Progenitor cell of endocrine pancreas (in vitro differentiated cells): ENCODE results near the gene UBR4. TPM values are rescaled to one million over a fixed set of nuclear protein-coding genes. Genes with fewer than 3 reads are reported as not detected.

Source experiments
- DNase-seq: peaks from one replicate; pipeline ENCODE4 v3.0.0; 2021; ENCODE audit warnings: low spot score; ENCODE audit not compliant: unreplicated experiment
- H3K27ac Mint-ChIP-seq: 2 replicates; pipeline ENCODE4 v1.8.0; 2021; ENCODE audit warnings: mild to moderate bottlenecking, moderate library complexity, mixed read lengths
- H3K27me3 Mint-ChIP-seq: 2 replicates; pipeline ENCODE4 v1.8.0; 2021; ENCODE audit warnings: mixed read lengths
- H3K36me3 Mint-ChIP-seq: 2 replicates; pipeline ENCODE4 v1.8.0; 2022; ENCODE audit warnings: mixed read lengths; ENCODE audit not compliant: insufficient read depth
- H3K4me1 Mint-ChIP-seq: 2 replicates; pipeline ENCODE4 v1.8.0; 2021; ENCODE audit warnings: low read depth, mixed read lengths
- H3K4me3 Mint-ChIP-seq: 2 replicates; pipeline ENCODE4 v1.8.0; 2021; ENCODE audit warnings: low read depth, mild to moderate bottlenecking, moderate library complexity, mixed read lengths
- H3K9me3 Mint-ChIP-seq: 2 replicates; pipeline ENCODE4 v1.8.0; 2021; ENCODE audit warnings: low read depth, mixed read lengths
- total RNA-seq: library from RNA; stranded (reverse); gene quantifications from 2 replicates; pipeline ENCODE4 v1.2.1, GENCODE V29; 2021
- TF ChIP-seq, protein P1 (sequence below): fragments of 200-600 bp; sonication (generic); IDR thresholded peaks from one replicate; pipeline ENCODE4 v1.5.0; 2021; ENCODE audit warnings: antibody characterized with exemption, mild to moderate bottlenecking; ENCODE audit not compliant: unreplicated experiment

The UBR4 gene
- total RNA-seq, 1 donor from 2014 or later = 155 TPM

DNA sequence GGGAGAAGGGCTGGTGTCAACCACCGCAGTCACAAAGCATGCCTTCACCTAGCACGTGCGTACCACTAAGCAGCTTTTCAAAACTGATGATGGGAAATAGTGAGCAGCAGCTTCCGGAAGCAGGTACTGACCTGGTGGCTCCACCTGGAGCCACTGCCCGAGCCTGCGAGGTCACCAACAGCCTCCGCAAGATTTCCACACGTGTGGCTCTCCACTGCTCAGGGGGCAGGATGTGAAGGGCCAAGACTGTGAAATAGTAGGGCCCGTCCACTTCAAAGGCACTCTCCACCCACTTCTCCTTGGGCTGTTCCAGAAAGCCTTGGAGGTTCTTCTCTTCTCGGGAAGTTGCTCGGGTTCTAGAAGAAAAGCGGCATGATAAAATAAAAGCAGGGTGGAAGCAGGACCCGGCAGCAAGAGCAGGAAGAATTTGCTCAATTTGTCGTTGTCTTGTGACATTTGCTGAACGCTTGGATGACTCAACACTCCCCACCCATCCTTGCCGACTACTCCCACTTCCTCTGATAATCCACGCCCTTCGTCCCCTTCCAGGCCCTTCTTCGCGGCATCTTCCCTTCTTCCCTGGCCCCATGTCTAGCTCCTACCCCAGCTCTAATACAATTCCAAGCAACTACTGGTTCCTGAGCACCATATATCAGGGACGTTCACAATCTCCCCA lies 128.7 kb downstream of the UBR4 start:
- Mint-ChIP-seq H3K36me3 (peaks cover 33% of the 10 kb centered on the region), H3K4me3 (no peak overlapping the region), H3K27ac (no peak overlapping the region), H3K9me3 (no peaks in the 10 kb centered on the region), H3K4me1 (peaks cover 4% of the 10 kb centered on the region), H3K27me3 (no peaks in the 10 kb centered on the region)
- TF ChIP-seq, protein P1, sequence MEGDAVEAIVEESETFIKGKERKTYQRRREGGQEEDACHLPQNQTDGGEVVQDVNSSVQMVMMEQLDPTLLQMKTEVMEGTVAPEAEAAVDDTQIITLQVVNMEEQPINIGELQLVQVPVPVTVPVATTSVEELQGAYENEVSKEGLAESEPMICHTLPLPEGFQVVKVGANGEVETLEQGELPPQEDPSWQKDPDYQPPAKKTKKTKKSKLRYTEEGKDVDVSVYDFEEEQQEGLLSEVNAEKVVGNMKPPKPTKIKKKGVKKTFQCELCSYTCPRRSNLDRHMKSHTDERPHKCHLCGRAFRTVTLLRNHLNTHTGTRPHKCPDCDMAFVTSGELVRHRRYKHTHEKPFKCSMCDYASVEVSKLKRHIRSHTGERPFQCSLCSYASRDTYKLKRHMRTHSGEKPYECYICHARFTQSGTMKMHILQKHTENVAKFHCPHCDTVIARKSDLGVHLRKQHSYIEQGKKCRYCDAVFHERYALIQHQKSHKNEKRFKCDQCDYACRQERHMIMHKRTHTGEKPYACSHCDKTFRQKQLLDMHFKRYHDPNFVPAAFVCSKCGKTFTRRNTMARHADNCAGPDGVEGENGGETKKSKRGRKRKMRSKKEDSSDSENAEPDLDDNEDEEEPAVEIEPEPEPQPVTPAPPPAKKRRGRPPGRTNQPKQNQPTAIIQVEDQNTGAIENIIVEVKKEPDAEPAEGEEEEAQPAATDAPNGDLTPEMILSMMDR = no peak
- DNase-seq = no peak

DNA sequence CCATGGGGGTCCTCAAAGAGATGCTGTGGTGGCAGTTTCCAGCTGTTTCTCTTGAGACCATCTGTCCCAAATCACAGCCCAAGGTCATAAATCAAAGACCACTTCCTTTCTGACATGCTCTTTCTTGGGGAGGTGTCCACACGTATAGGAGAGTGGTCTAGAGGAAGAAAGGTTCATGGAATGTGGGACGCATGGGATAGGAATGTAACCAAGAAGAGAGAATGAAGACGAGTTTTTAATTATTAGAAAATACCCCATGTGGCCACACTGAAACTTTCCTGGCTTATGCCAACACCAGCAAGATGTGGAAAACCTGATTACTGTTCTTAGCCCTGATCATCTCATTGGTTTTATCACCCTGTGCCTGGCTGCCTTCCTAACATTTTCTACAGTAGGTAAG lies 129.3 kb downstream of the UBR4 start:
- peaks cover 38% of the 10 kb centered on the region for H3K36me3 Mint-ChIP-seq
- no peaks in the 10 kb centered on the region for H3K27me3 Mint-ChIP-seq
- peaks cover 4% of the 10 kb centered on the region for H3K4me1 Mint-ChIP-seq
- peak overlapping the region; percentile 11 for H3K27ac Mint-ChIP-seq
- no peak for DNase-seq
- no peaks in the 10 kb centered on the region for H3K9me3 Mint-ChIP-seq
- H3K4me3 Mint-ChIP-seq = no peak overlapping the region
- TF ChIP-seq, protein P1 = no peak

DNA sequence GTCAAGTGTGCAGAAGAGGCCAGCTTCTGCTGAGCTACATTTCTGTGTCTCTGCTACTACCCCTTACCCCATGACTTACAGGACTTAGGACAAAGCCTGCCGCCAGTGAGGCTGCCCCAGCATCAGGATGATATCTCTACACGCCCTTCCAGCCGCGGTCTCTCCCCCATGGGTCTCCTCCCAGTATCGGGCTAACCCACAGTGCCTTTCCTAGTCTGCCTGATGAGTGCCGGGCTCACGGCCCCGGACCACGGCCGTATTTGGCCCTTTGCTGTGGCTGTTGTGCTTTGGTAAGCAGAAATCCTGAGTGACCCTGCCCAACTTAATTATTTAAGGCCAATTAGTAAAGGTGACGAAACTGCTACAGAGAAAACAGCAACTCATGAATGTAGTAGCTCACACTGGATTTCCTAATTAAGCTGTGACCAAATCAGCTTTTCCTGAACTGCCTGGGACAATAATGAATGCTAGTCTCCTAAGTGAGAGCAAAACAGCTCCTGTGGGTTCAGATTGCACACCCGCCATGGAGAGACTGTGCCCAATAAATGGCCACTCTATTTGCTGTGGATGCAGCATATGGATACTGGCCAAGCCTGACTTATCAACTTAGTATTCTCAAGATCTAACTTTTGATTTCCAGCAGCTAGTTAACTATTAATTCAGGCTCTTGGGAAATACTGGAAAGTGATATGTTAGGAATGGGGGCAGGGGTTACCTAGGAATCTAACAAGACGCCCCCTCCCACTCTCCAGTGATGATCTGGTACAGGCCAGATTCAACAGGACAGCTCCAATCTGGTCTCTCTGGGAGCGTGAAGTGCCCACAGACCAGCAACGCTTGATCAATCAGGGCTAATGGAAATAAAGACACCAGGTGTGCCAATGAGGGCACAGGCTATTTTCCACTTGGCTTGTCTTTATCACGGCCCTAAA lies 130.3 kb downstream of the UBR4 start:
- TF ChIP-seq, protein P1 = no peak
- Mint-ChIP-seq H3K27me3 (no peaks in the 10 kb centered on the region), H3K36me3 (peaks cover 39% of the 10 kb centered on the region), H3K9me3 (no peaks in the 10 kb centered on the region), H3K4me3 (no peak overlapping the region), H3K4me1 (peaks cover 4% of the 10 kb centered on the region), H3K27ac (peak overlapping the region; percentile 87)
- no peak for DNase-seq

DNA sequence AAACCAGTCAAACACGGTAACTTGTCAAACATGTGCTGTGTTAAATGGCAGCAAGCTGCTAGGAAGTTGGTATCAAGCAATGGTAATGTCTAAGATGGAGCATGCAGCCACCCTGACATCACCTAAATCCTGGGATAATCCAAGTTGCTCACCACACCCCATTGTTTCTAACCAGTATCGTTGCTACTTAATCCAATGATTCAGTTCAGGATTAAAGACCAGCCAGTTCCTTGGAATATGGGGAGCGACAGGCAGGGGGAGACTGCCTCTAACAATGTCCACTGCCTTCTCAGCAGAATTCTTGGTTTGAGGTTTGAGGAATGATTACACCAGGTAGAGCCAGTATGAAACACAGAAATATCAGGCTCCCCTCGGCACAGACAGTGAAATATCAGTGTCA lies 131.5 kb downstream of the UBR4 start:
- TF ChIP-seq, protein P1 = no peak
- Mint-ChIP-seq H3K4me1 (peaks cover 4% of the 10 kb centered on the region), H3K9me3 (no peaks in the 10 kb centered on the region), H3K27me3 (no peaks in the 10 kb centered on the region), H3K36me3 (peaks cover 34% of the 10 kb centered on the region), H3K4me3 (no peak overlapping the region), H3K27ac (no peak overlapping the region)
- no peak for DNase-seq

DNA sequence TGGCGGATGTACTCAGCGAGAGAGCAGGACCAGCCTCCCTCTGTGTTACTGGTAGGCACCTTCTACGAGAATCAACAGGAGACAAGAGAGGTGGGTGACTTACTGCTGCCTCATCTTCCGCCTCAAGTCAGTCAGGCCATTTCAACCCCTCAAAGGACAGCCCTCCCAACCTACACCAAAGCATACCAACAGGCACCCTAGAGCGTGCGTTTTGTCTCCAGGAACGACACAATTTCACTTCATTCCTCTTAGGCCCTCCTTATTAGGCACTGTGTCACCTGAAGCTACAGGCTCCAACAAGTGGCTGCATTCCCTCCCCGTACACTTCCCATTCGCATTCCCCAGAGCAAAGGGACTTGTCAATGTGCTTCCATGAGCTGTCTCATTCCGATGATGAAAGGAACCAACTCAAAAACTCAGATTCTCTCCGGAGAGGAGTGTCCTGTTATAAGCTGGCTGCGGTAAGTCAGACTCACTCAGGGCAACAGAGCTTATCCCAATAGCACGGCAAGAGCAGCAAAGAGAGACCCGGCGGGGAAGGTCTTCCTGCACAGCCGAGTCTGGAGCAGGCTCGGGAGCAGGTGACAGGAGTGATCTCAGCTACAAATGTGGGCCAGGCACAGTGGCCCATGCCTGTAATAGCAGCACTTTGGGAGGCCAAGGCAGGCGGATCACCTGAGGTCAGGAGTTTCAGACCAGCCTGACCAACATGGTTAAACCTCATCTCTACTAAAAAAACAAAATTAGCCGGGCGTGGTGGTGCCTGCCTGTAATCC lies 133.0 kb downstream of the UBR4 start:
- H3K4me1 Mint-ChIP-seq = peaks cover 2% of the 10 kb centered on the region
- no peak overlapping the region for H3K4me3 Mint-ChIP-seq
- TF ChIP-seq, protein P1 = no peak
- peaks cover 31% of the 10 kb centered on the region for H3K36me3 Mint-ChIP-seq
- no peaks in the 10 kb centered on the region for H3K27me3 Mint-ChIP-seq
- no peak overlapping the region for H3K27ac Mint-ChIP-seq
- DNase-seq = no peak
- H3K9me3 Mint-ChIP-seq = no peaks in the 10 kb centered on the region
